GM18868 (cell line): ENCODE results near the gene INSYN2B.
A peak's percentile ranks its signal among the peaks of the same experiment; 100 is the strongest.
"Not testable (repeated sequence)": the region's sequence is repeated elsewhere in the genome, so short reads cannot be mapped to it uniquely, and the experiment has no call there.

ENCODE experiments used
- ATAC-seq: cut with Tn5 transposase; IDR thresholded peaks from one replicate; pipeline ENCODE4 v1.9.1; 2021; ENCODE audit warnings: mild to moderate bottlenecking, moderate library complexity; ENCODE audit not compliant: unreplicated experiment

The INSYN2B gene

GRCh38 chr5:169860585-169860984 lies 119.7 kb downstream of the INSYN2B start:
- ATAC-seq = peak; percentile 62

DNA sequence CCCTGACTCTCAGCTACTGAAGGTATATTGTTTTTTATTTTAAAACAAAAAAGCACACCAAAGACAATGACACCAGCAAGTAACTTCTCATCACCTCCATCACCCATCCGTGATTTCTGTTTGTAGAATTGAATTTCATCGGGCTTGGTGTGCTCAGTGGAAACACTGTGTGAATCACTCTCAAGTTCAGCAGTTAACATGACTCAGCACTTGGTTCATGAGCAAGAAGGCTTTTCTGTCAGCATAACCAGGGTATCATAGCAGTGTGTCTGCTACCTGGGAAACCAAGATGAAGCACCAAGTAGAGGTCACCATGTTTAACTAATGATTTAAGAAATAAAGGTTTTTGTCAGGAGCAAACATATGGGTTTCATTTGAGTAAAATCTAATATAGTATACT lies 123.7 kb downstream of the INSYN2B start:
- ATAC-seq = no peak

GRCh38 chr5:169851321-169851850 lies 128.9 kb downstream of the INSYN2B start:
- ATAC-seq = no peak

DNA sequence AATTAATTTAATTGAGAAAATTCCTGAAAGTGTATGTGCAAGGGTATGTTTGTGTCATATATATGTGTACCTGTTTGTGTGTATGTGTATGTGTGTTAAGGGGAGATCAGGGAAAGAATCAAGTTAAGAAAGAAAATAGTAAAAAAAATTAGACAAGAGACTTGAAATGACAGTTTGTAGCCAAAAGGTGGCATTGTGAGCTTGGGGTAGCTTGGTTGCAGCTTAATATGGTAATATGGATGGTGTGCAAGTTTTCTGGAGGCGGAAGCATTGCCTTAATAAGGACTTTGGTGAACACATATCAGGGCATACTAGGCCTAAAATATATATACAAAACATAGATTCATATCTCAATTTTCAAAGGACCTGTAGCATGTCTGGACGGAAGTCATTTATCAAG lies 129.9 kb downstream of the INSYN2B start:
- no peak for ATAC-seq

DNA sequence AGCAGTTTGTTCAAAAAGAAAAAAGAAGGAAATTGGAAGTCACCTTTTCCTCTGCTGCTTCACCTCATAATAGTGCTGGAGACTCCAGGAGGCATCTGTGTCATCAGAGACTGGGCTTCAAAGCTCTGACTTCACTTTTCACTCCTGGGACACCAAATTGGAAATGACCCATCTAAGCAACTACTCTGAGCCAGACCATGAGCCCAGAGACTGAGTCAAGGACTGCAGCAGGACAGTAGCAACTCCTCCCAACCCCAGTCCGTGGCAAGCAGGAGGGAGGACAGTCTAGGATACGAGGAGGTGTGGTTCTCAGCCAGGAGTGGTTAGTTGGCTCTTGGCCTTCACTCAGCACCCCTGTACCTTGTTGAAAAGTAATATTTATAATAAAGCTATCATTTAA lies 131.5 kb downstream of the INSYN2B start:
- ATAC-seq = no peak

GRCh38 chr5:169848271-169848670 lies 132.0 kb downstream of the INSYN2B start:
- no peak for ATAC-seq

DNA sequence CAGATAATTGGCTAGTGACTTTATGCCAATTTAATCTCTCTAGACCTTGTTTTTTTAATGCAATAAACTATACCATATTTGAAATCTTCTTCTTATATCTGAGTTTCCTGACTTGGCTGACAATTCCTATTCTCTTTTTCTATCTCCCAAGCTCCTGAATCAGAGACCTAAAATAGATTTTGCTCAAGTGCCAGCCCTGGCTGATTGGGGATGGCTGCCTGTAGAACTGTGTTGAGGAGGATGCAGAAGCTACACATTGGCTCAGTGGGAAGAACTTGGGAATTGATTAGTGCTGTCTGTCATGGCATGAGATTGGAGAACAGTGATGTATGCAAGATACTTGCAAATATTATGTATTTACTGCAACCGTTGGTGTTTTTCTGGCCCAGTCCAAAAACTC lies 132.8 kb downstream of the INSYN2B start:
- ATAC-seq = no peak

DNA sequence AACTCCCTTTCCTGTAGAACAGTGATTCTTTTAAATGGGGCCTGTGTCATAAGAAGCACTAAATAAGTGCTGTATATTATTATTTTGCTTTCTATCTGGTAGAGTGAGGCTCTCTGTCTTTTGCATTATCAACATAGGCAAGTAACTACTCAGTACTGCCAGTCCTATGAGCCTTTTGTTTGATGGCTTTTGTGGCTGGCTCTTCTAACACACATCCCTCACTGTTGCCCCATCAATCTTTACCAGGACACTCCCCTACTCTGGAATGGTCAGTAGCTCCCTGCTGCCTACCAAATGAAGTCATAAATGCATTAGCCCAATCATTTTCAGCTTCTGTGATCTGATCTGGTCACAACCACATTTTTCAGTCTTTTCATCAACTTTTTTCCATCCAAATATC lies 137.6 kb downstream of the INSYN2B start:
- ATAC-seq = no peak

DNA sequence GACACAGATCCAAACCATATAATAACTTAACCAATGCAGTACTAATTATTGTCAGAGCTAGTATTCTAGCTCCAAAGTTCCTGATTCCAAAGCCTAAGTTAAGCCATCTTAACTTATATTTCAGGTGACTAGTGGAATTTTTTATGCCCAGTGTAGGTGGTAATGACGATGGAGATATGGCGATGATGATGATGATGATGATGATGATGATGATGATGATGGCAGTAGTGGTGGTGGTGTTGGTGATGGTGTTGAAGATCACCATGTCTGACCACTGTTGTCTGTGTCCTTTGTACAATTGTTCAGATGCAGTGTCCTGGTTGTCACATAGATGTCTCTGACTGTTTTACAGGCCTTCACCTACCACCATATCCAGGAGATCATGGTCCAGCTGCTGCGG lies 139.9 kb downstream of the INSYN2B start:
- ATAC-seq = no peak

DNA sequence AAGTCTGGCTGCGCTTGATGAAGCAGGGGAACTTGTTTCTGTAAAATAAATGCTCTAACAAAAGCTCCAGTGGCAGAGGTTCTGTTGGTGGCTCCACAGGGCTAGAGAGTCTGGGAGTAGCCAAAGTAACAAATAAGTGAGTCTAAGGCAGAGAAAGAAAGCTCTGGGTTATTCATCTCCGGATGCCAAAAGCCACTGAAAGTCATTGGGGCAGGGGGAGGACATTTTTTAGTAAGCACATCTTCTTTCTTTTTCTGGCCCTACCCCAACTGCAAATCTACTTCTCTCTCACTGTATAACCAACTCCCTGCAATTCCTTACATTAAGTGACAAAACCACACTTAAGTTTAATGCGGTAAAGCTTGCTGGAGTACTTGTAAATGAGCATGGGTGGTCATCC lies 141.6 kb downstream of the INSYN2B start:
- peak; percentile 87 for ATAC-seq

DNA sequence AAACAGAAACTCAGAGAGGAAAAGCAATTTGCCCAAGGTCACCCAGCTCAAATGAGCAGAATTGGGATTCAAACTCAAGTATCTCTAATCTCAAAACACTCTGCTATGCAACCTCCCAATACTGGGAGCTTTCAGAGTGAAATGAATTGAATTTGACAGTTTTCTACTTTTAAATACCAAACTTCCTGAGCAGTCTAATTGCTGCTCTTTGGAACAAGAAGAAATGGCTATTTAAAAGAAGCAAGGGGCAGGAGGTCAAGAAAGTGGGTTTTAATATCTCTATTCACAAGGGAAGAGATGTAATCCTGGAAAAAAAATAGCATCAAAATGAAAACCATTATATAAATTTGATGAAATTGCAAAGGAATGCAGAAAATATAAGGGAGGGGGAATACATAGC lies 142.6 kb downstream of the INSYN2B start:
- ATAC-seq = no peak

DNA sequence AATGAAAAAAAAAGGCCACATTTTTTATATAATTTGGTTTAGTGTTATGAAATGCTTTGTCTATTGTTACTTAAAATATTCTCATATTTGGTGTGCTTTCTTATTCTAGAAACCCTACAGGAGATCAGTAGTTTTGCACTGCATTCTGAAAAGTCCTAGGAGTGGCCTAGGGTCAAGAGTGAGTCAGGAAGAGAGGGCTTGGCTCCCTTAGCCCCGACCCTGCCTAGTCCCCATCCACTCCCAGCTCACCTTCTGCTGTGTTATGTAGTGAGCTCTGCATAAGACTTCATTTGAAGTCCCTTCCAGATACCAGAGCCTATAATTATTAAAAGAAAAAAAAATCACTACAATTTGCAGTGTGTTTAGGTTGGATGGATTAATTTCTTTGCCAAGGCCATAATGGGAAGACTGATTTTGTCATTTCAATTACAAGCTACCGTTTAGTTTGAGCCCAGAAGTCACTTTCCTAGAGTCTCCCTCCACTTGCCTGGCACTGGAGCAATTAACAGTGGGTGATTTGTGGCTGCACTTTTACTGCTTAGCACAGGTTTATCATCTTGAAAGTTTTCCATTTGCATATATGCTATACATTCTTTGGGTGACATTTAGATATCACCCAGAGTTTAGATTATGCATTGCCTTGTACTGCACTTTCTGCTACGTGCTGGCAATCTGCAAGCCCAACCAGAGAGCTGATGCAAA lies 143.3 kb downstream of the INSYN2B start:
- ATAC-seq = no peak

- peak; percentile 29 for ATAC-seq
These were observed 145.8 kb downstream of the INSYN2B start for GRCh38 chr5:169834540-169834939.

DNA sequence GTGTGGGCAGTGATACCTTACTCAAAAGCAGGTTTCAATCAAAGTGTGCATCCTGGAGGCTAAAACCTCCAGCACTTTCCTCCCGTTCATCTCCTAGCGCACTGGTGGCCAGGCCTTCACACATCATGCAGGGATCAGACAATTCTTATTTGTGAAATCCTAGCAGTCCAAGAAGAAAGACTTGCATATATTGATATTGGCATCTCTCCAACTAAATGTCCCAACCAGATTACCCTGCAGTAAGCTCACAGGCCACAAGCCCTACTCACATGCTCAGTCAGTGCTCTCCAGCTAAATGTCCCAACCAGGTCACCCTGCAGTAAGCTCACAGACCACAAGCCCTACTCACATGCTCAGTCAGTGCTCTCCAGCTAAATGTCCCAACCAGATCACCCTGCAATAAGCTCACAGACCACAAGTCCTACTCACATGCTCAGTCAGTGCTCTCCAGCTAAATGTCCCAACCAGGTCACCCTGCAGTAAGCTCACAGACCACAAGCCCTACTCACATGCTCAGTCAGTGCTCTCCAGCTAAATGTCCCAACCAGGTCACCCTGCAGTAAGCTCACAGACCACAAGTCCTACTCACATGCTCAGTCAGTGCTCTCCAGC lies 146.5 kb downstream of the INSYN2B start:
- not testable (repeated sequence) for ATAC-seq

DNA sequence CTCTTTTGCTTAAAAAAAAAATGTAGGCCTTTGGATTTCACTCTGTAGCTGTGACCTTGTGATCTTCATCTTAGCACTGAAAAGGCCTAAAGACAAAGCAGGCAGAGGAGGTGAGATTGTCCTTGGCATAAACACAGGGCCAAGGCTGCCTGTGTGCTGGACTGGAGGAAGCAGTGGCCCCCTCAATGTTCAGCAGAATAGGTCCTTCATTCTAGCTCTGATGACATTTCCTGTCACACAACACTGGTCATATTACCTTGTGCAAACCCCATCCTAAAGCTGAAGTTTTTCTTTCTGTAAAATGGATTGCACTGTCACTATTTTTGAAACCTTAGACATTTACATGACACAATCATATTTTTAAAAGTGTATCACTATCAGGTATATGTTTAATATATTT lies 147.4 kb downstream of the INSYN2B start:
- peak; percentile 32 for ATAC-seq

DNA sequence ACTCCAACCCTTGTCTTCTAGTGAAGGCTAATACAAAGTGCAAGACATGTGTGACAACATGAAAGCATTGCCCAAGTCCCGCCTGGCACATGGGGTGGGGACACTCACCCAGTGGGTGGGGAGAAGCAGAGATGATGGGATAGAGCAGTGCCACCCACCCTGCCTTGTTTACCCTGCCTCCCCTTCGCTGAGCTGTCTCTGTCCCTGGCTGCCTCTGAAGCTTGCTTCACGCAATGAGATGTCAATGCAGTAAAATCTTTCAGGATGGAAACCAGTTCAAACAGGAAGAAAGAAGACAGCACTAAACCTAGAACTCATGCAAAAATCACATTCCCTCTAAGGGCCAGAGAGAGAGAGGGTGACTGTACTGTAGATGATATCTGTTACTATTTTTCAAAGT lies 148.0 kb downstream of the INSYN2B start:
- ATAC-seq = no peak

DNA sequence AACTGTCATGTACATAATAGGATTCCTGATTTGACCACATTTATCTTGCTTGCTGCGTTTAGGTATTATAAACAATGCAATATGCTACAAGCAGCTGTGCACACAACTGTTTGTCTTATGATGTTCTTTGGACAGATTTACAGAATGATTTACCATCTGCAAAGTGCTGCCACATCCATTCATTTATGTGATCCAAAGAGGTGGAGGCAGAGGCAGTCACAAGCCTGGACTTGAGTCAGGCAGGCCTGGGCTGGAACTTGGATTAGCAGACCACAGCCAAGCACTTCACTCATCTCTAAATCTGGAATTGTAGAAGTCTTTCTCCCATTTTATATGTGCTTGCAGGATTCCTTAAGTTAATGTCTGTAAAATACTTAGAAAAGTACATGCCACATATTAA lies 149.0 kb downstream of the INSYN2B start:
- ATAC-seq = no peak

DNA sequence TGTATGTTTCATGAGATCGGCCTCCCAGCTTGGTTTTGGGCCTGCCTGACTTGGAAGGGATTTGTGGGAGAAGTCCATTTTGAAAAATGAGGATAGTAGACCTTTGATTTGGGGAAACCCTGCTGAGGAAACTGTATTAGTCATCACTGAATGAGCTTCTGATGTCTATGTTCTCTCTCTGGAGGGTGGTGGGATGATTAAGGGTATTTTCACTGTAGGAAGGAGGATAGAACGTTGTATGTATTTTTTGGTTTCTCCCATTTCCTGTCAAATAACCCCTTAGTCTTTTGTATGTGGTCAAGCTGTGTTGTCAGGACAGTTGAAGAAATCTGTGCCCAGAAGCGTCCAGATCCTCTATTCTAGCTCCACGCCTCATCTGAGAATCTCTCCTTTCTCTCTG lies 151.9 kb downstream of the INSYN2B start:
- ATAC-seq = peak; percentile 88

DNA sequence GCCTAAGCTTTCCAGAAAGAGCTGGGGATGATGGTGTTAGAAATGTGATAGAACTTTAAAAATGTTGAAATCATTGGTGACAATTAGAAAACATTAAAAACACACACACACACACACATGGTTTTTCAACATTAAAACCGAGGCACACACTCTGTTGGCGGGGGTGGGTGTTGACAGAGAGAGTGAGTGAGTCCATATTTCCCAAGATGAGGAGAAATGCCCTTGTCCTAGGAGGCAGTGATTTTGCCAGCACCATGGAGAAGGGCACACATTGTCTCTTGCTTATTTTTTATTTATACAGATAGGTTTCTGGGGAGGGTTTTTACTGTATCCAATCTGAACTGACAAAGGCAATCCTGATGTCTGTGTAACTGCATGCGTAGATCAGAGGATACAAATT lies 152.5 kb downstream of the INSYN2B start:
- no peak for ATAC-seq

DNA sequence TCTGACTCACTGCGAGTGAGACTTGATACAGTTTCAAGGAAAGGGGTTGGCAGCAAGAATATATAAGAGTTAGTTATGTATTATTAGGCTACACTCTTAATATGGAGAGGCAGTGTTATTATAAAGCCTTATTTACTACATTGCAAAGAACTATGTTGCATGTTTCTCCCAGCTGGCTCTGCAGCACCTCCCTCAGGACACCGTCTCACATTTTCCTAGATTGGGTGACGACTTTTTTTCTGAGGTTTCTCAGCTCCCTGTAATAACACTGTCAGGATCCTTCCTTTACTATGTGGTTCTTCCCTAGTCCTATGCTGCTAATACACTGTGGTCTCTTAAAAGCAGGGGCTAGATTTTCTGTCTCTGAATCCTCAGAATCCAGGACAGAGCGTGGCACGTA lies 153.7 kb downstream of the INSYN2B start:
- ATAC-seq = no peak

DNA sequence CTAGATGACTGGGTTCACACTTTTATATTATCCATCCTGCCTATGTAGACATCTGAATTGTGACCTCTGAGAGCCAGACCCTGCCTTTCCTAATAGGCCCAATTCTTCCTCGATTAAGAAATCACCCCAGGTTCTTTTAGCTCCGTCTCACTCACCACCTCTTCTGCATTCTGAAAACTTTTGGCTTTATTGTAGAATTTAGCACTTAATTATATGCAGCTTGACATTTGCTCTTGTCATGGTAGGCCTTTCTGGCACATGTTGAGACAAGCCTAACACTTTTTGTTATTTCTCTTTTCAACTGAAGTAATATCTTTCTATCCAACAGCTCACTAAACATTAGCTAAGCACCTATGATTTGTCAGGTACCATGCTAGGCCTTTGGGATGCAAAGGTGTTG lies 163.3 kb downstream of the INSYN2B start:
- no peak for ATAC-seq

DNA sequence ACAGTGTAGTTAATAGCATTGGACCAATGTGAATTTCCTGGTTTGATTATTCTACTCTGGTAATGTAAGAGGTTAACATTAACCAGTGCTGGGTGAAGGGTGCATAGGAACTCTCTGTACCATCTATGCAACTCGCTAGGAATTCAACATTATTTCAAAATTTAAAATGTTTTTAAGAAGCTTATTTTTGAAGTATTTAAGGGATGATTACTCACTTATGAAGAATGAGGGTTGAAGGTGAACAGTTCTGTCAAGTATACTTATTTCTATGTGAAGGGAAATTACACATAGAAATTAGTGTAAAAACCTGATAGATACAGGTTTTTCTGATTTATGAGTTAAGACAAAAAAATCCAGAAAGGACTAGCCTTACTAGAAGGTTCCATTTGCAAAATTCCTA lies 165.8 kb downstream of the INSYN2B start:
- ATAC-seq = no peak
